HepG2 (cell line): Measurements from ENCODE around the gene TUBB. TPM values are rescaled to one million over a fixed set of nuclear protein-coding genes. Genes with fewer than 3 reads are reported as not detected.

Source experiments
- BRCA1 ChIP-seq: sonication (generic); formaldehyde crosslinking; IDR thresholded peaks from 2 replicates; pipeline ENCODE4 v1.4.0; 2020; ENCODE audit warnings: missing genetic modification reagents
- CENPX ChIP-seq: sonication (generic); formaldehyde crosslinking; IDR thresholded peaks from 2 replicates; pipeline ENCODE4 v1.9.0; 2021; ENCODE audit warnings: mild to moderate bottlenecking, missing genetic modification reagents, moderate library complexity
- GABPB1 ChIP-seq: IDR thresholded peaks from 2 replicates; pipeline ENCODE4 v1.6.1; 2016; ENCODE audit warnings: mild to moderate bottlenecking, missing genetic modification reagents, moderate library complexity, missing compliant biosample characterization
- HHEX ChIP-seq: IDR thresholded peaks from 2 replicates; pipeline ENCODE4 v1.6.1; 2016; ENCODE audit warnings: control low read depth
- IKZF1 ChIP-seq: fragments of 450-650 bp; IDR thresholded peaks from 2 replicates; pipeline ENCODE4 v1.7.1; 2016
- MIXL1 ChIP-seq: IDR thresholded peaks from 2 replicates; pipeline ENCODE4 v1.6.1; 2016
- RARA ChIP-seq: IDR thresholded peaks from 2 replicates; pipeline ENCODE4 v1.6.1; 2016; ENCODE audit warnings: missing genetic modification reagents, missing compliant biosample characterization
- TEAD2 ChIP-seq: sonication (generic); formaldehyde crosslinking; IDR thresholded peaks from 2 replicates; pipeline ENCODE4 v1.9.0; 2021; ENCODE audit warnings: missing genetic modification reagents
- ZBTB25 ChIP-seq: IDR thresholded peaks from 2 replicates; pipeline ENCODE4 v1.6.1; 2018; ENCODE audit warnings: missing genetic modification reagents
- ZIK1 ChIP-seq: sonication (generic); formaldehyde crosslinking; IDR thresholded peaks from 2 replicates; pipeline ENCODE4 v1.5.0; 2020; ENCODE audit warnings: mild to moderate bottlenecking, low read depth, missing genetic modification reagents, borderline replicate concordance
- ZSCAN31 ChIP-seq: sonication (generic); formaldehyde crosslinking; IDR thresholded peaks from 2 replicates; pipeline ENCODE4 v1.5.0; 2020; ENCODE audit warnings: low read depth, mild to moderate bottlenecking, missing genetic modification reagents
- polyA plus RNA-seq, 8 experiments: library from polyadenylated mRNA; depleted of rRNA in 3 of 8; stranded (reverse) in 7 of 8; unstranded in 1 of 8; fragments of >200 nt; fragmentation: Illumina TruSeq in 4 of 8; extraction: Trizol in 4 of 8; gene quantifications; 2 replicates each; pipeline versions ENCODE4 v1.2.1 to v1.2.3, GENCODE V29; 2011 to 2016; ENCODE audit warnings: low read depth in 4 of 8, missing spikeins in 1 of 8, mixed read lengths in 1 of 8; ENCODE audit not compliant: insufficient read depth in 1 of 8
- total RNA-seq, 5 experiments: library from RNA; depleted of rRNA; stranded (reverse); fragments of >200 nt; fragmentation: Illumina TruSeq; extraction: Trizol; gene quantifications; 2 replicates each; pipeline ENCODE4 v1.2.3, GENCODE V29; 2016; ENCODE audit warnings: low read depth in 1 of 5
- TF ChIP-seq, protein P1 (sequence below): sonication (generic); formaldehyde crosslinking; IDR thresholded peaks from 2 replicates; pipeline ENCODE4 v1.5.1; 2020; ENCODE audit warnings: missing genetic modification reagents, mild to moderate bottlenecking, borderline replicate concordance
- TF ChIP-seq, protein P2 (sequence below): sonication (generic); formaldehyde crosslinking; IDR thresholded peaks from 2 replicates; pipeline ENCODE4 v1.8.0; 2023; ENCODE audit warnings: mild to moderate bottlenecking, missing genetic modification reagents
- TF ChIP-seq, protein P3 (sequence below): sonication (generic); formaldehyde crosslinking; conservative IDR thresholded peaks from 2 replicates; pipeline ENCODE4 v1.8.0; 2022; ENCODE audit warnings: mild to moderate bottlenecking, moderate library complexity, missing genetic modification reagents
- TF ChIP-seq, protein P4 (sequence below): sonication (generic); formaldehyde crosslinking; IDR thresholded peaks from 2 replicates; pipeline ENCODE4 v1.5.0; 2020; ENCODE audit warnings: mild to moderate bottlenecking, missing genetic modification reagents, borderline replicate concordance

The TUBB gene
- total and polyA plus RNA-seq, 2 of the 13 experiments (the other 11 are each of a cell fraction or from before 2014, with no cell fraction given) = 911 to 1,163 TPM

GRCh38 chr6:30742316-30743098, 22.4 kb downstream of the TUBB start, which contains the start of gene FLOT1 (continued):
- TF ChIP-seq, protein P1, sequence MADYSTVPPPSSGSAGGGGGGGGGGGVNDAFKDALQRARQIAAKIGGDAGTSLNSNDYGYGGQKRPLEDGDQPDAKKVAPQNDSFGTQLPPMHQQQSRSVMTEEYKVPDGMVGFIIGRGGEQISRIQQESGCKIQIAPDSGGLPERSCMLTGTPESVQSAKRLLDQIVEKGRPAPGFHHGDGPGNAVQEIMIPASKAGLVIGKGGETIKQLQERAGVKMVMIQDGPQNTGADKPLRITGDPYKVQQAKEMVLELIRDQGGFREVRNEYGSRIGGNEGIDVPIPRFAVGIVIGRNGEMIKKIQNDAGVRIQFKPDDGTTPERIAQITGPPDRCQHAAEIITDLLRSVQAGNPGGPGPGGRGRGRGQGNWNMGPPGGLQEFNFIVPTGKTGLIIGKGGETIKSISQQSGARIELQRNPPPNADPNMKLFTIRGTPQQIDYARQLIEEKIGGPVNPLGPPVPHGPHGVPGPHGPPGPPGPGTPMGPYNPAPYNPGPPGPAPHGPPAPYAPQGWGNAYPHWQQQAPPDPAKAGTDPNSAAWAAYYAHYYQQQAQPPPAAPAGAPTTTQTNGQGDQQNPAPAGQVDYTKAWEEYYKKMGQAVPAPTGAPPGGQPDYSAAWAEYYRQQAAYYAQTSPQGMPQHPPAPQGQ = no peak; the same call in 1 of the 2 replicates
- peak; percentile 91 for TF ChIP-seq ZBTB25 (CRISPR knock-in tag)
- TF ChIP-seq BRCA1 (CRISPR knock-in tag) = 0 out of 2 replicates have a peak, but pooled peaks have one; percentile 6
- TF ChIP-seq RARA = peak; percentile 99
- TF ChIP-seq HHEX (CRISPR knock-in tag) = no peak; the same call in 1 of the 2 replicates
- TF ChIP-seq, protein P2, sequence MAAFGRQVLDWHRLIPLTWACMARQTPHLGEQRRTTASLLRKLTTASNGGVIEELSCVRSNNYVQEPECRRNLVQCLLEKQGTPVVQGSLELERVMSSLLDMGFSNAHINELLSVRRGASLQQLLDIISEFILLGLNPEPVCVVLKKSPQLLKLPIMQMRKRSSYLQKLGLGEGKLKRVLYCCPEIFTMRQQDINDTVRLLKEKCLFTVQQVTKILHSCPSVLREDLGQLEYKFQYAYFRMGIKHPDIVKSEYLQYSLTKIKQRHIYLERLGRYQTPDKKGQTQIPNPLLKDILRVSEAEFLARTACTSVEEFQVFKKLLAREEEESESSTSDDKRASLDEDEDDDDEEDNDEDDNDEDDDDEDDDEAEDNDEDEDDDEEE = peak; percentile 36; the same call in 1 of the 2 replicates
- TF ChIP-seq ZIK1 = peak; percentile 98; the same call in 1 of the 2 replicates
- peak; percentile 80; the same call in 1 of the 2 replicates for TF ChIP-seq ZSCAN31
- TF ChIP-seq GABPB1 (CRISPR knock-in tag) = peak; percentile 88
- no peak for TF ChIP-seq CENPX (CRISPR knock-in tag)
- TF ChIP-seq, protein P3, sequence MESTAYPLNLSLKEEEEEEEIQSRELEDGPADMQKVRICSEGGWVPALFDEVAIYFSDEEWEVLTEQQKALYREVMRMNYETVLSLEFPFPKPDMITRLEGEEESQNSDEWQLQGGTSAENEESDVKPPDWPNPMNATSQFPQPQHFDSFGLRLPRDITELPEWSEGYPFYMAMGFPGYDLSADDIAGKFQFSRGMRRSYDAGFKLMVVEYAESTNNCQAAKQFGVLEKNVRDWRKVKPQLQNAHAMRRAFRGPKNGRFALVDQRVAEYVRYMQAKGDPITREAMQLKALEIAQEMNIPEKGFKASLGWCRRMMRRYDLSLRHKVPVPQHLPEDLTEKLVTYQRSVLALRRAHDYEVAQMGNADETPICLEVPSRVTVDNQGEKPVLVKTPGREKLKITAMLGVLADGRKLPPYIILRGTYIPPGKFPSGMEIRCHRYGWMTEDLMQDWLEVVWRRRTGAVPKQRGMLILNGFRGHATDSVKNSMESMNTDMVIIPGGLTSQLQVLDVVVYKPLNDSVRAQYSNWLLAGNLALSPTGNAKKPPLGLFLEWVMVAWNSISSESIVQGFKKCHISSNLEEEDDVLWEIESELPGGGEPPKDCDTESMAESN (CRISPR knock-in tag) = peak; percentile 99
- no peak for TF ChIP-seq IKZF1
- TF ChIP-seq, protein P4, sequence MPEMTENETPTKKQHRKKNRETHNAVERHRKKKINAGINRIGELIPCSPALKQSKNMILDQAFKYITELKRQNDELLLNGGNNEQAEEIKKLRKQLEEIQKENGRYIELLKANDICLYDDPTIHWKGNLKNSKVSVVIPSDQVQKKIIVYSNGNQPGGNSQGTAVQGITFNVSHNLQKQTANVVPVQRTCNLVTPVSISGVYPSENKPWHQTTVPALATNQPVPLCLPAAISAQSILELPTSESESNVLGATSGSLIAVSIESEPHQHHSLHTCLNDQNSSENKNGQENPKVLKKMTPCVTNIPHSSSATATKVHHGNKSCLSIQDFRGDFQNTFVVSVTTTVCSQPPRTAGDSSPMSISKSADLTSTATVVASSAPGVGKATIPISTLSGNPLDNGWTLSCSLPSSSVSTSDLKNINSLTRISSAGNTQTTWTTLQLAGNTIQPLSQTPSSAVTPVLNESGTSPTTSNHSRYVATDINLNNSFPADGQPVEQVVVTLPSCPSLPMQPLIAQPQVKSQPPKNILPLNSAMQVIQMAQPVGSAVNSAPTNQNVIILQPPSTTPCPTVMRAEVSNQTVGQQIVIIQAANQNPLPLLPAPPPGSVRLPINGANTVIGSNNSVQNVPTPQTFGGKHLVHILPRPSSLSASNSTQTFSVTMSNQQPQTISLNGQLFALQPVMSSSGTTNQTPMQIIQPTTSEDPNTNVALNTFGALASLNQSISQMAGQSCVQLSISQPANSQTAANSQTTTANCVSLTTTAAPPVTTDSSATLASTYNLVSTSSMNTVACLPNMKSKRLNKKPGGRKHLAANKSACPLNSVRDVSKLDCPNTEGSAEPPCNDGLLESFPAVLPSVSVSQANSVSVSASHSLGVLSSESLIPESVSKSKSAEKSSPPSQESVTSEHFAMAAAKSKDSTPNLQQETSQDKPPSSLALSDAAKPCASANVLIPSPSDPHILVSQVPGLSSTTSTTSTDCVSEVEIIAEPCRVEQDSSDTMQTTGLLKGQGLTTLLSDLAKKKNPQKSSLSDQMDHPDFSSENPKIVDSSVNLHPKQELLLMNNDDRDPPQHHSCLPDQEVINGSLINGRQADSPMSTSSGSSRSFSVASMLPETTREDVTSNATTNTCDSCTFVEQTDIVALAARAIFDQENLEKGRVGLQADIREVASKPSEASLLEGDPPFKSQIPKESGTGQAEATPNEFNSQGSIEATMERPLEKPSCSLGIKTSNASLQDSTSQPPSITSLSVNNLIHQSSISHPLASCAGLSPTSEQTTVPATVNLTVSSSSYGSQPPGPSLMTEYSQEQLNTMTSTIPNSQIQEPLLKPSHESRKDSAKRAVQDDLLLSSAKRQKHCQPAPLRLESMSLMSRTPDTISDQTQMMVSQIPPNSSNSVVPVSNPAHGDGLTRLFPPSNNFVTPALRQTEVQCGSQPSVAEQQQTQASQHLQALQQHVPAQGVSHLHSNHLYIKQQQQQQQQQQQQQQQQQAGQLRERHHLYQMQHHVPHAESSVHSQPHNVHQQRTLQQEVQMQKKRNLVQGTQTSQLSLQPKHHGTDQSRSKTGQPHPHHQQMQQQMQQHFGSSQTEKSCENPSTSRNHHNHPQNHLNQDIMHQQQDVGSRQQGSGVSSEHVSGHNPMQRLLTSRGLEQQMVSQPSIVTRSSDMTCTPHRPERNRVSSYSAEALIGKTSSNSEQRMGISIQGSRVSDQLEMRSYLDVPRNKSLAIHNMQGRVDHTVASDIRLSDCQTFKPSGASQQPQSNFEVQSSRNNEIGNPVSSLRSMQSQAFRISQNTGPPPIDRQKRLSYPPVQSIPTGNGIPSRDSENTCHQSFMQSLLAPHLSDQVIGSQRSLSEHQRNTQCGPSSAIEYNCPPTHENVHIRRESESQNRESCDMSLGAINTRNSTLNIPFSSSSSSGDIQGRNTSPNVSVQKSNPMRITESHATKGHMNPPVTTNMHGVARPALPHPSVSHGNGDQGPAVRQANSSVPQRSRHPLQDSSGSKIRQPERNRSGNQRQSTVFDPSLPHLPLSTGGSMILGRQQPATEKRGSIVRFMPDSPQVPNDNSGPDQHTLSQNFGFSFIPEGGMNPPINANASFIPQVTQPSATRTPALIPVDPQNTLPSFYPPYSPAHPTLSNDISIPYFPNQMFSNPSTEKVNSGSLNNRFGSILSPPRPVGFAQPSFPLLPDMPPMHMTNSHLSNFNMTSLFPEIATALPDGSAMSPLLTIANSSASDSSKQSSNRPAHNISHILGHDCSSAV (CRISPR knock-in tag) = peak; percentile 86; the same call in 1 of the 2 replicates
- no peak for TF ChIP-seq TEAD2 (CRISPR knock-in tag)
- peak; percentile 41; the same call in 1 of the 2 replicates for TF ChIP-seq MIXL1 (CRISPR knock-in tag)
